Loucy (cell line): ENCODE measurements around the gene PPP1R13B.

Source experiments
- CTCF ChIP-seq: fragments of 200-600 bp; sonication (generic); conservative IDR thresholded peaks from 2 replicates; pipeline ENCODE4 v1.5.1; 2014; ENCODE audit warnings: mild to moderate bottlenecking, antibody characterized with exemption, low read length
- EZH2phosphoT487 ChIP-seq: fragments of 200-600 bp; IDR thresholded peaks from 2 replicates; pipeline ENCODE4 v1.6.1; 2018; ENCODE audit warnings: antibody characterized with exemption, mild to moderate bottlenecking, moderate library complexity, borderline replicate concordance

- TF ChIP-seq CTCF (no peak), EZH2phosphoT487 (no peak)
Observed at GRCh38 chr14:103882503-103883262, 35.3 kb upstream of the PPP1R13B start.
